DND-41 (cell line): ENCODE data around the gene SFMBT2.

Source experiments
- EZH2 ChIP-seq: IDR thresholded peaks from 3 replicates; pipeline ENCODE4 v1.6.1; 2012; ENCODE audit warnings: borderline replicate concordance, low read depth, mild to moderate bottlenecking, moderate library complexity, low read length, inconsistent platforms; ENCODE audit not compliant: severe bottlenecking
- TF ChIP-seq, protein P1 (sequence below): IDR thresholded peaks from 2 replicates; pipeline ENCODE4 v1.5.1; 2012; ENCODE audit warnings: borderline replicate concordance, low read length, moderate library complexity, mild to moderate bottlenecking; ENCODE audit not compliant: poor library complexity, severe bottlenecking; ENCODE audit errors: extremely low read depth

DNA sequence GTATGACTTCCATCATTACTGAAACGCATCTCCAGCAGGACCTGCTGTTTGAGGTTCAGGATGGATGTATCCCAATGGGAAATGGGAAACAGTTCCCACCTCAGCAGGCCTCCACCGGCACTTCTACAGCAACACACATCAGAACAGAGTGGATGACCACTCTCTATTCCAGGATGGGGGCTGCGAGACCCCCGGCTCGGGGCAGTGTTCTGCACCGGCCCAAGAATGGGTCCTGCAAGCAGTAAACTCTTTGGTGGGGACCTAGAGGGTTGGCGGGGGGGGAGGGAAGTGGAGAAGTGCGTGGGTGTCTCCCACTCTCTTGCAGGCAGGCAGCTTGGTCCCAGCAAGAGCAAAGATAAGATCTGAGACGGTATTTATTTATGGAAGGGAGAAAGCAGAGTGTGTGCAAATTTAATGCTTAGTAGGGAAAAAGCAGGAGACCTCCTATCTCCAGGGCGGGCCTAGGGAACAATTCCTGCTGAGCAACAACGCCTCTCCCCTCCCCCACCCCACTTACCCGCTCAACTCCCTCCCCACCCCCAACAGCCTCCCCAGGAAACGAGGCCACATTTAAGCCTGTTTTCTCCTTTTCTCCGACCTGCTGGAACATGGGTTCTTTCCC lies 4.0 kb downstream of the SFMBT2 start:
- TF ChIP-seq EZH2: no peak
- TF ChIP-seq, protein P1, sequence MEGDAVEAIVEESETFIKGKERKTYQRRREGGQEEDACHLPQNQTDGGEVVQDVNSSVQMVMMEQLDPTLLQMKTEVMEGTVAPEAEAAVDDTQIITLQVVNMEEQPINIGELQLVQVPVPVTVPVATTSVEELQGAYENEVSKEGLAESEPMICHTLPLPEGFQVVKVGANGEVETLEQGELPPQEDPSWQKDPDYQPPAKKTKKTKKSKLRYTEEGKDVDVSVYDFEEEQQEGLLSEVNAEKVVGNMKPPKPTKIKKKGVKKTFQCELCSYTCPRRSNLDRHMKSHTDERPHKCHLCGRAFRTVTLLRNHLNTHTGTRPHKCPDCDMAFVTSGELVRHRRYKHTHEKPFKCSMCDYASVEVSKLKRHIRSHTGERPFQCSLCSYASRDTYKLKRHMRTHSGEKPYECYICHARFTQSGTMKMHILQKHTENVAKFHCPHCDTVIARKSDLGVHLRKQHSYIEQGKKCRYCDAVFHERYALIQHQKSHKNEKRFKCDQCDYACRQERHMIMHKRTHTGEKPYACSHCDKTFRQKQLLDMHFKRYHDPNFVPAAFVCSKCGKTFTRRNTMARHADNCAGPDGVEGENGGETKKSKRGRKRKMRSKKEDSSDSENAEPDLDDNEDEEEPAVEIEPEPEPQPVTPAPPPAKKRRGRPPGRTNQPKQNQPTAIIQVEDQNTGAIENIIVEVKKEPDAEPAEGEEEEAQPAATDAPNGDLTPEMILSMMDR: no peak
